Endodermal cell (in vitro differentiated cells): ENCODE measurements around the gene CHST11. TPM values are rescaled to one million over a fixed set of nuclear protein-coding genes. Genes with fewer than 3 reads are reported as not detected.

Experiments used
- DNase-seq: peaks from one replicate; pipeline ENCODE4 v3.0.0-alpha.2; 2017
- H3K27ac ChIP-seq: 2 replicates; pipeline ENCODE4 v1.5.1; 2013; ENCODE audit warnings: mild to moderate bottlenecking, low read depth, low read length, moderate library complexity
- H3K27me3 ChIP-seq: 2 replicates; pipeline ENCODE4 v1.6.1; 2013; ENCODE audit warnings: mild to moderate bottlenecking, low read length, moderate library complexity; ENCODE audit not compliant: insufficient read depth, control insufficient read depth, poor library complexity, severe bottlenecking
- H3K36me3 ChIP-seq: 2 replicates; pipeline ENCODE4 v1.7.0; 2013; ENCODE audit warnings: mild to moderate bottlenecking, low read length, moderate library complexity; ENCODE audit not compliant: control insufficient read depth, insufficient read depth
- H3K4me1 ChIP-seq: one replicate; pipeline ENCODE4 v1.7.0; 2013; ENCODE audit warnings: low read length; ENCODE audit not compliant: control insufficient read depth, insufficient read depth
- H3K4me3 ChIP-seq: 2 replicates; pipeline ENCODE4 v1.5.1; 2013; ENCODE audit warnings: mild to moderate bottlenecking, low read length, moderate library complexity
- H3K9ac ChIP-seq: 2 replicates; pipeline ENCODE4 v1.6.1; 2013; ENCODE audit warnings: mild to moderate bottlenecking, low read length, moderate library complexity; ENCODE audit not compliant: poor library complexity, severe bottlenecking; ENCODE audit errors: extremely low read depth
- H3K9me3 ChIP-seq: 2 replicates; pipeline ENCODE4 v1.6.1; 2013; ENCODE audit warnings: mild to moderate bottlenecking, low read length, moderate library complexity; ENCODE audit not compliant: control insufficient read depth
- H3K27ac Mint-ChIP-seq: 2 replicates; pipeline ENCODE4 v1.8.0; 2020; ENCODE audit warnings: mixed read lengths
- H3K27me3 Mint-ChIP-seq: 2 replicates; pipeline ENCODE4 v1.8.0; 2021; ENCODE audit warnings: mild to moderate bottlenecking, mixed read lengths; ENCODE audit not compliant: insufficient read depth
- H3K36me3 Mint-ChIP-seq: 2 replicates; pipeline ENCODE4 v1.8.0; 2020; ENCODE audit warnings: low read depth, mixed read lengths
- H3K4me1 Mint-ChIP-seq: 2 replicates; pipeline ENCODE4 v1.8.0; 2020; ENCODE audit warnings: mixed read lengths
- H3K4me3 Mint-ChIP-seq: 2 replicates; pipeline ENCODE4 v1.8.0; 2020; ENCODE audit warnings: mild to moderate bottlenecking, moderate library complexity, mixed read lengths
- H3K9me3 Mint-ChIP-seq: 2 replicates; pipeline ENCODE4 v1.8.0; 2020; ENCODE audit warnings: mild to moderate bottlenecking, mixed read lengths
- WGBS, 2 experiments: methylation state at CpG; one replicate each; pipeline versions ENCODE4 v1.1.5 to v1.1.7; 2013; ENCODE audit warnings: missing lambda C conversion rate in 2 of 2, mixed read lengths in 1 of 2; ENCODE audit not compliant: insufficient coverage in 1 of 2, insufficient read length in 1 of 2; 5-methylcytosine and 5-hydroxymethylcytosine counted together
- long read RNA-seq, 4 experiments: library from polyadenylated mRNA in 2 of 4; library from RNA in 1 of 4; library from capped mRNA in 1 of 4; stranded (forward) in 3 of 4; unstranded in 1 of 4; transcript quantifications; one replicate each; pipeline ENCODE4 v2.0.0, GENCODE V29; 2020 to 2021; ENCODE audit warnings: inconsistent platforms in 1 of 4
- polyA plus RNA-seq, 2 experiments: library from polyadenylated mRNA; stranded (reverse); fragments of 50-300 nt; gene quantifications; one replicate each; pipeline ENCODE4 v1.2.3, GENCODE V29; 2013
- total RNA-seq, 2 donors: library from RNA; stranded (reverse); fragmentation: NEBNext Ultra II Directional in 1 of 2; extraction: Animal tissue kit (Norgen Biotek cat#: 25700) in 1 of 2; gene quantifications; 2 replicates in 1 of 2; 3 replicates in 1 of 2; pipeline ENCODE4 v1.2.1, GENCODE V29; 2021
- TF ChIP-seq, protein P1 (sequence below): fragments of 200-600 bp; sonication (generic); conservative IDR thresholded peaks from 2 replicates; pipeline ENCODE4 v1.5.0; 2021; ENCODE audit warnings: antibody characterized with exemption, mild to moderate bottlenecking

The CHST11 gene
- total RNA-seq, result 10 to 100 TPM; 30.7 to 36.2 TPM
- 17.3 TPM for polyA plus RNA-seq (2013, experiment 1 of 2)
- polyA plus RNA-seq (2013, experiment 2 of 2), result 17.2 TPM
- long read RNA-seq, experiment 1, full-length matches to known transcripts, result 6 of 12 reads
- long read RNA-seq, experiment 1, partial matches to known transcripts, result 0 of 12 reads
- long read RNA-seq, experiment 1, other reads (novel, unspliced or antisense), result 6 of 12 reads
- long read RNA-seq, experiment 2, full-length matches to known transcripts, result 31 of 44 reads
- long read RNA-seq, experiment 2, partial matches to known transcripts, result 0 of 44 reads
- long read RNA-seq, experiment 2, other reads (novel, unspliced or antisense), result 13 of 44 reads
- long read RNA-seq, experiment 3, full-length matches to known transcripts, result 3 of 10 reads
- long read RNA-seq, experiment 3, partial matches to known transcripts, result 0 of 10 reads
- long read RNA-seq, experiment 3, other reads (novel, unspliced or antisense), result 7 of 10 reads
- long read RNA-seq, experiment 4, partial matches to known transcripts, result 0 of 4 reads
- long read RNA-seq, experiment 4, other reads (novel, unspliced or antisense), result 4 of 4 reads

DNA sequence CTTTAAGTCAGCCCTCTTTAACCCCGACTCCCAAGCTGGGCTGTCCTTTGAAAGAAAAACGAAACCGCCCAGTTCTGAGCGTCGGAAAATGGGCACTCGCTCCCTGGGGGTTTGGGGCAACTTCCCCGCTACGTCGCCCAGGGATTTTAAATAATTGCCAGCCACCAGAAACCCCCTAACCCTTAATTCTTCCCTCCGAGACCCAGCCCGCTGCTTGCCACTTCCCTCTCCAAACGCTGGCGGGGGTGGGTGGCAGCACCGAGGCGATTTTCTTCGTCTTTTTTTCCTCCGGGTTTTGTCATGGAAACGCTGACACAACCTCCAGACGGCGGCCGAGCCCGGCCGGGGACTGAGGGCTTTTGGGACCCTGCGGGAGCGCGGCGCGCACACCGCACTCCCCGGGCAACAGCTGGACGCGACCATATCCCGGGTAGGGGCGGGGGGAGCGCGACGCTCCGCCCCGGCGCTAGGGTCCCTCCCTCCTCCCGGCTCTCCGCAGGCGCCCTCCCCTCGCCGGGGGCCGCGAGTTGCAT is at the start of gene CHST11:
TSS of gene CHST11 (plus strand) at position 532 of the 533 bp plus-strand sequence.
- H3K9ac ChIP-seq, result peak within 1 kb of the TSS; percentile 81
- H3K4me1 ChIP-seq, result peaks cover 15% of the 10 kb centered on the region
- H3K36me3 ChIP-seq, result no peaks in the 10 kb centered on the region
- peak within 1 kb of the TSS; percentile 55 for H3K27ac ChIP-seq
- H3K27ac Mint-ChIP-seq, result peak within 1 kb of the TSS; percentile 94
- 0% methylated on average over 21 to 47 of the region's 47 CpGs for WGBS, 2 experiments
- peak within 1 kb of the TSS; percentile 90 for H3K4me3 ChIP-seq
- TF ChIP-seq, protein P1, sequence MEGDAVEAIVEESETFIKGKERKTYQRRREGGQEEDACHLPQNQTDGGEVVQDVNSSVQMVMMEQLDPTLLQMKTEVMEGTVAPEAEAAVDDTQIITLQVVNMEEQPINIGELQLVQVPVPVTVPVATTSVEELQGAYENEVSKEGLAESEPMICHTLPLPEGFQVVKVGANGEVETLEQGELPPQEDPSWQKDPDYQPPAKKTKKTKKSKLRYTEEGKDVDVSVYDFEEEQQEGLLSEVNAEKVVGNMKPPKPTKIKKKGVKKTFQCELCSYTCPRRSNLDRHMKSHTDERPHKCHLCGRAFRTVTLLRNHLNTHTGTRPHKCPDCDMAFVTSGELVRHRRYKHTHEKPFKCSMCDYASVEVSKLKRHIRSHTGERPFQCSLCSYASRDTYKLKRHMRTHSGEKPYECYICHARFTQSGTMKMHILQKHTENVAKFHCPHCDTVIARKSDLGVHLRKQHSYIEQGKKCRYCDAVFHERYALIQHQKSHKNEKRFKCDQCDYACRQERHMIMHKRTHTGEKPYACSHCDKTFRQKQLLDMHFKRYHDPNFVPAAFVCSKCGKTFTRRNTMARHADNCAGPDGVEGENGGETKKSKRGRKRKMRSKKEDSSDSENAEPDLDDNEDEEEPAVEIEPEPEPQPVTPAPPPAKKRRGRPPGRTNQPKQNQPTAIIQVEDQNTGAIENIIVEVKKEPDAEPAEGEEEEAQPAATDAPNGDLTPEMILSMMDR, result peak; percentile 59
- no peaks in the 10 kb centered on the region for H3K9me3 Mint-ChIP-seq
- DNase-seq, result peak; percentile 98
- H3K9me3 ChIP-seq, result no peaks in the 10 kb centered on the region
- H3K4me3 Mint-ChIP-seq, result peak within 1 kb of the TSS; percentile 91
- H3K27me3 Mint-ChIP-seq, result peaks cover 36% of the 10 kb centered on the region
- no peaks in the 10 kb centered on the region for H3K27me3 ChIP-seq
- H3K36me3 Mint-ChIP-seq, result no peaks in the 10 kb centered on the region
- peaks cover 40% of the 10 kb centered on the region for H3K4me1 Mint-ChIP-seq

DNA sequence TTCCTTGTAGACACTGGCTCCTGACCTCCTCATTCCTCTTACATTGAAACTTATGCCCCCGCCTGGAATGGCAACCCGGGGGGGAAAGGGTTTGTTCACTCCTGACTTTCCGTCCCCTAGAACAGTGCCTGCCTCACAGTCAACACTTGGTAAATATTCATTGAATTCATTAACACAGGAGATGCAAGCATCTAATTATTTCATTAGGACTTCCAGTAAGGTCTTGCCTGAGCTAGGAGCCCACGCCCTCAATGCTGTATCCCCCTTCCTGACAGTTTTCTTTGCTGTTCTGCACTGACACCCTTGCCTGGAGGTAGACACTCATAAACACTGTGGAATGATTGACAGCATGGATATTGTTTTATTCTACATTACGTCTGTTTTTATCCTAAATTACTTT is 49.3 kb upstream of the CHST11 start:
- H3K9ac ChIP-seq, result no peak overlapping the region
- peaks cover 11% of the 10 kb centered on the region for H3K27me3 Mint-ChIP-seq
- H3K9me3 Mint-ChIP-seq, result peaks cover 27% of the 10 kb centered on the region
- H3K36me3 ChIP-seq, result no peaks in the 10 kb centered on the region
- TF ChIP-seq, protein P1, result no peak
- H3K27ac Mint-ChIP-seq, result no peak overlapping the region
- peaks cover 33% of the 10 kb centered on the region for H3K9me3 ChIP-seq
- H3K4me1 ChIP-seq, result no peaks in the 10 kb centered on the region
- no peak overlapping the region for H3K27ac ChIP-seq
- DNase-seq, result no peak
- H3K4me3 ChIP-seq, result peak overlapping the region; percentile 49
- no peaks in the 10 kb centered on the region for H3K27me3 ChIP-seq
- H3K4me1 Mint-ChIP-seq, result peaks cover 21% of the 10 kb centered on the region
- WGBS, 2 experiments, result 94 to 100% methylated on average over 4 of the region's 5 CpGs
- H3K36me3 Mint-ChIP-seq, result peaks cover 2% of the 10 kb centered on the region
- H3K4me3 Mint-ChIP-seq, result no peak overlapping the region

DNA sequence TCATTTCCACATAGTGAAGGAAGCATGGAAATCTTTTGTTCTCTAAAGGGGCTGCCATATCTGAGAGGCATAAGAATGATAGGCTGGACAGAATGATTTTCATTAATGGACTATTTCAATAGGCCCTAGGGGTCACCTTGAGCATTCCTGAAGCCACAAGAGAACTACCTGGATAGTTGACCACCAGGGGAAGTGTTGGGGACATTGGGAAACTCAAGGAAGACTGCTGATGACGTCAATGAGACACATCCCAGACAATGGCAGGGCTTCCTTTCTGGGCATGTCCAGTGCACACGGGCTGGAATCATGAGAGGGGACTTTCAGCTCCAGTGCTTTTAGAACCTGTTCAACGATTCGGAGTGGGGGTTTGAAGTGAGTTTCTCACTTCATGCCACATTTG is 48.8 kb upstream of the CHST11 start:
- Histone ChIP-seq H3K9me3 (peaks cover 33% of the 10 kb centered on the region), H3K4me1 (no peaks in the 10 kb centered on the region), H3K4me3 (peak overlapping the region; percentile 49), H3K27ac (no peak overlapping the region), H3K36me3 (no peaks in the 10 kb centered on the region), H3K9ac (no peak overlapping the region), H3K27me3 (no peaks in the 10 kb centered on the region)
- H3K36me3 Mint-ChIP-seq, result peaks cover 2% of the 10 kb centered on the region
- DNase-seq, result no peak
- TF ChIP-seq, protein P1, result peak; percentile 29
- no peak overlapping the region for H3K4me3 Mint-ChIP-seq
- H3K4me1 Mint-ChIP-seq, result peaks cover 26% of the 10 kb centered on the region
- 90 to 94% methylated on average over 4 of the region's 4 CpGs for WGBS, 2 experiments
- peaks cover 14% of the 10 kb centered on the region for H3K27me3 Mint-ChIP-seq
- H3K9me3 Mint-ChIP-seq, result peaks cover 27% of the 10 kb centered on the region
- peak overlapping the region; percentile 44 for H3K27ac Mint-ChIP-seq
